Lung microvascular endothelial cell (primary cell): ENCODE measurements around the gene ADNP2. TPM values are rescaled to one million over a fixed set of nuclear protein-coding genes. Genes with fewer than 3 reads are reported as not detected.

Source experiments
- DNase-seq, 2 donors: peaks; one replicate each; pipeline versions ENCODE4 v3.0.0 to v3.0.0-alpha.2; 2010; ENCODE audit warnings: low read depth in 2 of 2
- total RNA-seq: library from RNA; depleted of rRNA; stranded (reverse); fragments of >200 nt; gene quantifications from 2 replicates; pipeline ENCODE4 v1.2.1, GENCODE V29; 2014

ADNP2 gene, protein sequence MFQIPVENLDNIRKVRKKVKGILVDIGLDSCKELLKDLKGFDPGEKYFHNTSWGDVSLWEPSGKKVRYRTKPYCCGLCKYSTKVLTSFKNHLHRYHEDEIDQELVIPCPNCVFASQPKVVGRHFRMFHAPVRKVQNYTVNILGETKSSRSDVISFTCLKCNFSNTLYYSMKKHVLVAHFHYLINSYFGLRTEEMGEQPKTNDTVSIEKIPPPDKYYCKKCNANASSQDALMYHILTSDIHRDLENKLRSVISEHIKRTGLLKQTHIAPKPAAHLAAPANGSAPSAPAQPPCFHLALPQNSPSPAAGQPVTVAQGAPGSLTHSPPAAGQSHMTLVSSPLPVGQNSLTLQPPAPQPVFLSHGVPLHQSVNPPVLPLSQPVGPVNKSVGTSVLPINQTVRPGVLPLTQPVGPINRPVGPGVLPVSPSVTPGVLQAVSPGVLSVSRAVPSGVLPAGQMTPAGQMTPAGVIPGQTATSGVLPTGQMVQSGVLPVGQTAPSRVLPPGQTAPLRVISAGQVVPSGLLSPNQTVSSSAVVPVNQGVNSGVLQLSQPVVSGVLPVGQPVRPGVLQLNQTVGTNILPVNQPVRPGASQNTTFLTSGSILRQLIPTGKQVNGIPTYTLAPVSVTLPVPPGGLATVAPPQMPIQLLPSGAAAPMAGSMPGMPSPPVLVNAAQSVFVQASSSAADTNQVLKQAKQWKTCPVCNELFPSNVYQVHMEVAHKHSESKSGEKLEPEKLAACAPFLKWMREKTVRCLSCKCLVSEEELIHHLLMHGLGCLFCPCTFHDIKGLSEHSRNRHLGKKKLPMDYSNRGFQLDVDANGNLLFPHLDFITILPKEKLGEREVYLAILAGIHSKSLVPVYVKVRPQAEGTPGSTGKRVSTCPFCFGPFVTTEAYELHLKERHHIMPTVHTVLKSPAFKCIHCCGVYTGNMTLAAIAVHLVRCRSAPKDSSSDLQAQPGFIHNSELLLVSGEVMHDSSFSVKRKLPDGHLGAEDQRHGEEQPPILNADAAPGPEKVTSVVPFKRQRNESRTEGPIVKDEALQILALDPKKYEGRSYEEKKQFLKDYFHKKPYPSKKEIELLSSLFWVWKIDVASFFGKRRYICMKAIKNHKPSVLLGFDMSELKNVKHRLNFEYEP
- total RNA-seq, result 10.7 and 12.1 TPM in 2 replicates

DNA sequence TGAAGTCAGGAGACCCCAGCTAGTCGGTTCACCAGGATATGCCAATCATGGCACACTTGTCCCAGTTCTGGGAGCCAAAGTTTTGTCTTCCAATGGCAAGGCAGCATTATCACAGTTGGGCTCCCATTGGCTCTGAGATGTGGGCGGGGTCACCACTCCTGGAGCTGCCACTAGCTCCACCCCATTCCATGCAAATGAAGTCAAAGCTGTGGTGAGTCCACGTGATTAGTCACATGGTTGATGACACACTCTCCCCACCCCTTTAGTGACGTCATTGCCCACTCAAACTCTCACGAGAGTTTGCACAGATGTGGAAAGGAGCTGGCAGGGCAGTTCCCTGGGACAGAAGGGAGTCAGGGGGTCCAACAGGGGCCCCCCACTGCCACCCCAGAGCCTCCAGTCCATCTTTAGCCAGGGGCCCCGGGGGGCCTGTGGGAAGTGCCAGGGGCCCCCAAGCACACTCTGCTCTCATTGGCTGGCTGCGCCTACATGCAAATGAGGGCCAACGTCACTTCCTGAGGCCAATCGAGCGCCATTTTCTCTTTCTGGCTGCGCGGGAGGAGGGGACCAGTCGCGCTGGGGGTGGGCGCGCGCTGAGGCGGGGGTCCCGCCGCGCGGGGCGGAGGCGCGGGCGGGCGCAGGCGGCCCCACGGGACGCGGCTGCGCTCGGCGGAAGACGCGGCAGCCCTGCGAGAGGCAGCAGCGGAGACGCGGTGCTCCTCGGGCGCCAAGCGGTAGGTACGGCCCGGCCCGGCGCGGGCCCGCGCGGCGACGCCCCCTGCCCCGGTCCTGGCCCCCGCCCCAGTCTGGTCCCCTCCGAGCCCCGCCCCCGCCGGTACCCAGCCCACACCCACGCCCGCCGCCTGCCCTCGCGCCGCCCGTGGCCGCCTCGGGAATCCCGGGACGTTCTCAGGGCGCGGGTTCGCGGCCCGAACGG, at the start of gene ADNP2:
TSS of gene ADNP2 (plus strand) at position 524 of the 937 bp plus-strand sequence. CDS start 8,281 bp downstream, outside the sequence.
- DNase-seq, result peak; percentile 98

DNA sequence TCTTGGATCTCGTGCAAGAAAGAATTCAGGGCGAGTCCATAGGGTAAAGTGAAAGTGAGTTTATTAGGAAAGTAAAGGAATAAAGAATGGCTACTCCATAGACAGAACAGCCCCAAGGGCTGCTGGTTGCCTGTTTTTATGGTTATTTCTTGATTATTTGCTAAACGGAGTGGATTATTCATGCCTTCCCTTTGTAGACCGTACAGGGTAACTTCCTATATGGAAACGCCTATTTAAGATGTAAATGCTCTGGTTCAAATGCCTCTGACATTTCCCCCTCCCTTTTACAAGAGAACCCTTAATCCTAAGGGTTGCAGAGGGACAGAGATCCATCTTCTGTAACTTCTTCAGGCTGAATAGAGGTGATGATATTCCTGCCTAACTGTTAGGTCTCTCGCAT, 49.1 kb upstream of the ADNP2 start:
- DNase-seq, result no peak

DNA sequence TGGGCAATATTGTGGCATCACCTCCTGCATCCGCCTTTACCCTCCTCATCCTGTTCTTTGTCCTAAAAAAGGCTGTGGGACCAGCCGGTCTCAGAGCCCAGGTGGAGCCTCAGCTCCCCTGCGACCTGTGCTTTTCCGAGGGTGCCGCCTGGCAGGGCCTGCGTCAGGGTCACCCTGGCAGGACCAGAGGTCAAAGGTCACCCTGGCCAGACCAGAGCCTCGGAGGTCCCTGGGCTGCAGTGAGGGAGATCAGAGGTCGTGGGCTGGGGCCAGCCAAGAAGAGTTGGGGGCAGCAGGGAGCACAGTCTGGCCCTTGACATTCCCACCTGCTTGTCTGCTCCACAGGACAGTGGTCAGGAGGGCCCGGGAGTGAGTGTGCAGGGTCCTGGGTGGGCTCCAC, 43.4 kb upstream of the ADNP2 start:
- no peak for DNase-seq

DNA sequence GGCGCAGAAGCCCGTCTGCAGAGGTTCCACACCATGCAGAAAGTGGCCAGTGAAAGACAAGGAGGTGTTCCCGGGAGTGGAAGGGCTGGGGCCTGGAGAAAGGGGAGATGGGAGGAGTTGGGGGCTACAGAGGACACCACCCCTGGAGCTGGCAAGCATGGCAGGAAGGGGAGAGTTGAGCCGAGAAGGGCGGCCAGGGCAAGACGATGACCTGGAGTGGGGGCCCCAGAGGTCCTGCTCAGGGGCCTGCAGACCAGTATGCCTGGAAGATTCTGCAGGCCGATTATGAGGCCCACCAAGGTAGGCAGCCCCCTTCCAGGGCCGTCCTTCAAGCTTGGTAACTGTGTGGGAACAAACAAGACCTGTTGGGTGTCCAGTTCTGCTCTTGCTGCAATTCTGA, 41.7 kb upstream of the ADNP2 start:
- DNase-seq, result no peak

DNA sequence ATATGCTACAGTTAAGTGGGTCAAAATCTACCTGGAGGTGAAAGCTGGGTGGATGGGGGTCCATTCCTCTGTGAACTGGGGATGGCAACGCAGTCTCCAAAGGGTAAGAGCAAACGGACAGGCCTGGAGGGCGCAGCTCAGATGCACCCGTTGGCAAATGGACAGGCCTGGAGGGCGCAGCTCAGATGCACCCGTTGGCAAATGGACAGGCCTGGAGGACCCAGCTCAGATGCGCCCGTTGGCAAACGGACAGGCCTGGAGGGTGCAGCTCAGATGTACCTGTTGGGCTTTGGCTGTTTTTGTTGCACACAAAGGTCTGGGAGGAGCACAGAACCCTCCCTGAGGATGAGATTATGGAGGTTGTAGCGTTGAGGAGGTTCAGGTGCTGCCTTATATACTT, 41.2 kb upstream of the ADNP2 start:
- DNase-seq, result no peak

DNA sequence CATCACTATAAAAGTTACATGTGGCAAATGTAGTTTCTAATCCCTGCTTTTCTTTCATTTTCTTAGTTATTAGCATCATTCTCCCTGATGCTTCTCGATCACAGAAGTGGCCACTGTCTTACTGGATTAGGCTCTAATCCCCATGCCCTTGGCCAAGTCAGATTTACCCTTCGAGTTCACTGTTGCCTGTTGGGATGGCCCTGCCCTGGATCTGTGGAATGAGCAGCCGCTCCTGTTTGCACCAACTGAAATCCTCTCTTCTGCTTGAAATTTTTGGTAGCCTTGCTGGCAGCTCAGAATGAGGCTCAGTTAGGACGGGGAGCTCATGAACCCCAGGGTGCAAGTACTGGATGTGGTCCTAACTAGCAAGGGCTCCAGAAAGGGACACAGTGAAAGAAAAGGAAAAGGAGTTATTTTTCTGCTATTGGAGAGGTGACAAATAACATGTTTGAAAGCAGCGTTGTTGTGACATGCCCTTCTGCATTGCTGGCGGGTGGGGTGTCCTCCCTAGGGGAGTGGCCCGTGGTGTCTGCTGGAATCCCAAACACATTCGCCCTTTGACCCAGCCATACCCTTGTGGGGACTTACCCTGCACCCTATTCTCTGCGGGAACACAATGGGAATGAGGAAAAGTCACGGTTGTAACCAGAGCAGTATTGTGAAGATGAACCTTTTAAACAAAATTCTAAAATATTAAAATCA, 40.3 kb upstream of the ADNP2 start:
- no peak for DNase-seq

DNA sequence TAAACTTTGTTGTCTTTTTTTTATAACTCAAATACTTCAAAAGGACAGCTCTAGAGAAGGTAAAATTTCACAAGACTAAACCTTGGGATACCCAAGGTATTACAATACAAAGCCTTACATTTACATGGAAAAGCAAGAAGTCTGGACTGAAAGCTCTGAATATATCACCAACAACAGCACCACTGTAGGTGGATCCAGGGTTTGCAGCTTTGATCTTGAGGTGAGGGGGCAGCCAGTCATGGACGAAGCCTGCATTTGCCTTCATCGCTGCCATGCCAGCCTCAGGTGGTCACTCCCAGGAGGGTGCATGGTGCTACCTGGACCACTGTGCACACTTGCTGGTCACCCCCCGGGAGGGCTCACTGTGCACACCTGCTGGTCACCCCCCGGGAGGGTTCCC, 38.2 kb upstream of the ADNP2 start:
- no peak for DNase-seq

DNA sequence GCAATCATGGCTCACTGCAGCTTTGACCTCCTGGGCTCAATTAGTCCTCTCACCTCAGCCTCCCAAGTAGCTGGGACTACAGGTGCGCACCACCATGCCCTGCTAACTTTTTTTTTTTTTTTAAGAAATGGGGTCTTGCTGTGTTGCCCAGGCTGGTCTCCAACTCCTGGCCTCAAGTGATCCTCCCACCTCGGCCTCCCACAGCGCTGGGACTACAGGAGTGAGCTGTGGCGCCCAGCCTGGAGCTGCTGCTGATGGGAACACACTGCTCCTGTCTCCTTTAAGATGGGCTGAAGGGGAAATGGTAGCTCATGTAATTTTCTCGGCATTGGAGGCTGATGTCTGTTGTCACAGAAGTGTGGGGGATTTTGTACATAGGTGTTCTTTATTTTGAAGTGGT, 34.9 kb upstream of the ADNP2 start:
- DNase-seq, result no peak

DNA sequence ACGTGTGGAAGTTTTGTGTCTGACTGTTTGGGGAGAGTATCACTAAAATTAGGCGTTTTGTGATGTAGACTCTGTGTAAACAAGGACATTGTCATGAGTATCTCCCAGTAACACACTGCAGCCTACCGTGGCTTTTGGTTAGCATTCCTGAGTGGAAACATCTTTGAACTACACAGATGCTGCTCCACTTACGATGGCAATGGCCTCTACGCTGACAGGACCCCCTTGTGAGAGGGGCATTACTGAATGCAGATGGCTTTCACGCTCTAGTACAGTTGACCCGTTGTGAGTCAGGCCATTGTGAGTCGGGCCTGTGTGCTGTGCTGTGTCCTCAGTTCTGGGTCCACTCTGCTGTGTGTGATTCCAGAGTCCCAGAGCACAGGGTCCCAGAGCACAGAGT, 34.4 kb upstream of the ADNP2 start:
- DNase-seq, result no peak

DNA sequence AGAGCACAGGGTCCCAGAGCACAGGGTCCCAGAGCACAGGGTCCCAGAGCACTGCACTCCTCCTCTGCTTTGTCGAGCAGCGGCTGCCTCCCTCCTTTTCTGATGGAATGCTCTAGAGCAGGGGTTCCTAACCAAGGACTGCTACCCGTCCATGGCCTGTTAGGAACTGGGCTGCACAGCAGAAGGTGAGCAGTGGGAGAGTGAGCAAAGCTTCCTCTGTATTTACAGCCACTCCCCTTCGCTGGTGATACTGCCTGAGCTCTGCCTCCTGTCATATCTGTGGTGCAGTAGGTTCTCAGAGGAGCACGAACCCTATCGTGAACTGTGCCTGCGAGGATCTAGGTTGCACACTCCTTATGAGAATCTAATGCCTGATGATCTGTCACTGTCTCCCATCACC, 33.1 kb upstream of the ADNP2 start:
- no peak for DNase-seq

DNA sequence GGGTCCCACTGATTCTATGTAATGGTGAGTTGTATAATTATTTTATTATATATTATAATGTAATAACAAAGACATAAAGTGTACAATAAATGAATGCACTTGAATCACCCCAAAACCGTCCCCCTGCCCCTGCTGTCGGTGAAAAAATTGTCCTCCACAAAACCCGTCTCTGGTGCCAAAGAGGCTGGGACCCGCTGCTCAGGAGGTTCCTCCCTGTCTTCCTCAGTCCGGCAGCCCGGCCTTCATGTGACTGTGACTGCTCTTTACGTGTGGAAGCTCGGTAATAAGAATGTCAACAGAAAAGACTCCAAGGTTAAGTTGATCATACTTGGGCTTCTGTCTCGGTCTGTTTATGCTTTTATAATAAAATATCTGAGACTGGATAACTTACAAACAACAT, 32.7 kb upstream of the ADNP2 start:
- no peak for DNase-seq

DNA sequence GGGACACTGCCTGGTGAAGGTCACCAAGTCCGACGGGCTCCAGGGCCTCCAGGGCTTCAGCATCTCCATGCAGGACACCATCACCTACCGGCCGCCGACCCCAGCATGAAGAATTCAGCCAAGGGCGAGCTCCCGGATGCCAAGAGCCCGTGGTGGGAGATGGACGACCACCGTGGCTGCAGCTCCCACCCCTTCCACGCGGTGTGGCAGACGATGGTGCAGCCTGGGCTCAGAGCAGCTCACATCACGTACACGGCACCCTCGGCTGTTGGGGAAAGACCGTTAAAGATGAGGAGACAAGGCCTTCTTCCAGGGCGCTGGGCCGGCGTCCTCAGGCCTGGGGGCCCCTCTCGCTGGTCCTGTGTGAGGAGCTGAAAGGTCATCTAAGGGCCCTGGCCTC, 31.2 kb upstream of the ADNP2 start:
- DNase-seq, result no peak

DNA sequence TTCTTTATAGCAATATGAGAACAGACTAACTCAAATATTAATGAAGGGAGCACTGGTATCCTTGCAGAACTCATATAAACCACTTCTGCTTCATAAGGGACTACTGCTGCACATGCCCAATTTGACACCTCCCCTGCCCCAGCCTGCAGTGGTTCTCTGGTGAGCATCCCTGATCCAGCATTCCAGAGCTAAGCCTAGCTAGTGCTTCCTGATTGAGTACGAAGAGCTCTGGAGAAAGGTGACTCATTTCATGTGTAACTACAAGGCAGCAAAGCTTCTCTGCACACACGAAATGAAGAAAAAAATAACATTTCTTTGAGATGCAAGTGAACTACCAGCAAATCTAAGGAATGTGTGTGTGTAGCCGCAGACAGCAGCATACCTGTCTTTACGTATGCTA, 22.8 kb upstream of the ADNP2 start:
- DNase-seq, result no peak

DNA sequence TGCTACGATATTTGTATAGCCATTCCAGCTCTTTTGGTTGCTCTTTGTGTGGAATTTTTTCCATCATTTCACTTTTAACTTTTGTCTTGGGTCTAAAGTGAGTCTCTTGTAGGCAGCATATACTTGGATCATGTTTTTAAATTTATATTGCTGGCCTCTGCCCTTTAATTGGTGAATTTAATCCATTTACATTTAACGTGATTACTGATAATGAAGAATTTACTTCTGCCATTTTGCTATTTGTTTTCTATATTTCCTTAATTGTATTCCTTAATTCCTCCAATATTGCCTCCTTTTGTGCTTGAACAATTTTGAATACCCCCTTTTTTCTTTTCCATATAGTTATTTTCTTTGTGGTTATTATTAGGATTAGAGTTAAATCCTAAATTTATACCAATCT, 21.0 kb upstream of the ADNP2 start:
- no peak for DNase-seq

DNA sequence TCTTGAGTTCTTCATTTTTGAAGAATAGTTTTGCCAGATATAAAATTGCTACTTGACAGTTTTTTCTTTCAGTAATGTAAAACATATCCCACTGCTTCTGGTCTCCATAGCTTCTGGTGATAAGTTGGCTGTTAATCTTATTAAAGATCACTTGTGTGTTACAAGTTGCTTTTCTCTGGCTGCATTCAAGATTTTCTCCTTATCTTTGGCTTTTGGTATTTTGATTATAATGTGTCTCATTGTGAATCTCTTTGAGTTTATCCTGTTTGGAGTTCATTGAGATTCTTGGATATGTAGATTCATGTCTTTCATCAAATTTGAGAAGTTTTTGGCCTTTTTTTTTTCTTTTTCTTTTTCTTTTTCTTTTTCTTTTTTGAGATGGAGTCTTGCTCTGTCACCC, 20.2 kb upstream of the ADNP2 start:
- no peak for DNase-seq

DNA sequence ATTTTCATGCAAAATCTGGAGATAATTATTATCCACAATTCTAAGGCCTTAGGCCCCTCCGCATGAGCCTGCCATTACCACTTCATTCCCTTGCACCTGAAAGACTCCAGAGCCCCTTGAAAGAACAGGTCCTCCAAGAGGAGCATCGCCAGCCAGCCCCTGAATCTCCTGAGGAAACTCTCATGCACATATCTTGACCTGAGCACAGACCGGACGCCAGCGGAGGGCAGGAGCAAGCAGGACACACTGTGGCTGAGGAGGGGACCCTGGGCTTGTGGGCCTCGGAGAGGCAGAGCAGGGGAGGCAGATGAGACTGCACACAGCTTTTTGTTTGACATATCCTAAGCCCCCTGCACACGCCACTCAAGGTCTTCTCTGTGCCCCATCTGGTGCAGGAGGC, 13.6 kb upstream of the ADNP2 start:
- no peak for DNase-seq

DNA sequence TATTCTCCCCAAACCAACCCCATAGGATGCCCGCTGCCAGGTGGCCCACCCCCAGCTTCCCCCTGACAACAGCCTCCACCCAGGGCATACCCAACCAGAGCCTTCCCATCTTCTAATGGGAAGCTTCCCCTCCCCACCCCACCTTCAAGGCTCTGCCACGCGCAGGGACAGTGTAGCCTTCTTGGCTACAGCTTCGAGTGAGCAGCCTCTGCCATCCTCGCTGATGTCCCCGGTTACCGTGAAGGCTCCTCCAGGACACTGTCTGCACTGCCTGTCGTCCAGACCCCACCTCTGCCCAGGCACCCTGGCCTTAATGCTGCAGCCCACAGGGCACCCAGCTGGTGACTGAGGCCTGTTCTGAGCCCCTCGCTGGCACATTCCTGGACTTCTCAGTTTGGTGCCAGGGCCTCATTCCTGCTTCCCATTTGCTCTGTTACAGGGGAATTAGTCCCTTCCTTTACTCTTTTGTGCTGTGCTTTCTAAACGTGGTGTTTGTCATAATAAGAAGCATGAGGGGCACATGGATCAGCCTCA, 13.0 kb upstream of the ADNP2 start:
- DNase-seq, result no peak

DNA sequence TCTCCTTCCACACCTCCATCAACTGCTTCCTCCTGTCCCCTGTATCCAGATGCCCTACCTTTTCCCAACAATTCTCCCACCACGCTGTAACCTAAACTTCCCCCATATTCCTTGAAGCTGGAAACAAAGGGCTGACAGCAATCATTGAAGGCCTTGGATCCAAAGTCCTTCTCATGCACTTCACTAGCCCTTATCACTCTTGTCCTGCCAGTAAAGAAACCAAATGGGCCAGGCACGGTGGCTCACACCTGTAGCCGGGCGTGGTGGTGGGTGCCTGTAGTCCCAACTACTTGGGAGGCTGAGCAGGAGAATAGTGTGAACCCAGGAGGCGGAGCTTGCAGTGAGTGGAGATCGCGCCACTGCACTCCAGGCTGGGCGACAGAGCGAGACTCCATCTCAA, 11.9 kb upstream of the ADNP2 start:
- DNase-seq, result no peak

DNA sequence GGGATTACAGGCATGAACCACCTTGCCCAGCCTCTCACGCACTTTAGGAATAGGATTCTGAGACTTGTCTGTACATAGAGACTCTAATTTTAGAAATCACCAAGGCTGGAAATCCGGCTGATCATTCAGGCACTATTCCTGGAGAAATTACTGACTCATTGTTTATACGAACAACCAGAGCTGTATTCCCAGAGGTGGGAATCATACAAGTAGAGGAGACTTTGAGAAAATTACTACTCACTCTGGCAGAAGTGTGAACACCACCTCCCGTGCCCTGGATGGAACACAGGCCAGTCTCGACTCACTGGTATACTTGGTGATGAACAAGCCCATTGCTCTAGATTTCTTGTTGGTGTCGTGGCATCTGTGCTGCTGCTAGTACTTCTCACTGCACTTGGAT, 5.8 kb upstream of the ADNP2 start:
- peak; percentile 20 to 83 for DNase-seq

DNA sequence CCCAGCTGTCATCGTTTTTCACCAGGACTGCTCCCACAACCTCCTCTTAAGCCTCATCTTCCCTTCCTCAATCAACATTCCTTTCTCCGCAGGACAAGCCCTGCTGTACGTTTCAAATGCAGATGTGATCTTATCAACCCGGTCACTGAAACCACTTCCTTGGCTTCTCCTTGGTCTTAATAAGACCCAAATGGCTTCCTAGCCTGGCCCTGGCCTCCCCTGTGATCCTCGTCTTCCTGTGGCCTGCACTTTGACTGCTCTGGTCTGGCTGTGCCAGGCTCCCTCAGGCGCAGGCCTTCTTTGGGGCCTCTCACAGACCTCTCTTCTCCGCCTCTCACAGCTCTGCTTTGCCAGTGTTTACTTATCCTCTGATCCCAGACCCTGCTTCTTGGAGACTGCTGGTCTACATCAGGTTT, 4.7 kb upstream of the ADNP2 start:
- DNase-seq, result no peak
